Cardiac ventricle fibroblast (primary cell): ENCODE measurements around the gene CADM1. TPM values are rescaled to one million over a fixed set of nuclear protein-coding genes. Genes with fewer than 3 reads are reported as not detected.

ENCODE experiments used
- total RNA-seq: library from RNA; depleted of rRNA; stranded (reverse); fragments of >200 nt; gene quantifications from 2 replicates; pipeline ENCODE4 v1.2.3, GENCODE V29; 2015

The CADM1 gene
- total RNA-seq, result 8.7 and 12.8 TPM in 2 replicates

DNA sequence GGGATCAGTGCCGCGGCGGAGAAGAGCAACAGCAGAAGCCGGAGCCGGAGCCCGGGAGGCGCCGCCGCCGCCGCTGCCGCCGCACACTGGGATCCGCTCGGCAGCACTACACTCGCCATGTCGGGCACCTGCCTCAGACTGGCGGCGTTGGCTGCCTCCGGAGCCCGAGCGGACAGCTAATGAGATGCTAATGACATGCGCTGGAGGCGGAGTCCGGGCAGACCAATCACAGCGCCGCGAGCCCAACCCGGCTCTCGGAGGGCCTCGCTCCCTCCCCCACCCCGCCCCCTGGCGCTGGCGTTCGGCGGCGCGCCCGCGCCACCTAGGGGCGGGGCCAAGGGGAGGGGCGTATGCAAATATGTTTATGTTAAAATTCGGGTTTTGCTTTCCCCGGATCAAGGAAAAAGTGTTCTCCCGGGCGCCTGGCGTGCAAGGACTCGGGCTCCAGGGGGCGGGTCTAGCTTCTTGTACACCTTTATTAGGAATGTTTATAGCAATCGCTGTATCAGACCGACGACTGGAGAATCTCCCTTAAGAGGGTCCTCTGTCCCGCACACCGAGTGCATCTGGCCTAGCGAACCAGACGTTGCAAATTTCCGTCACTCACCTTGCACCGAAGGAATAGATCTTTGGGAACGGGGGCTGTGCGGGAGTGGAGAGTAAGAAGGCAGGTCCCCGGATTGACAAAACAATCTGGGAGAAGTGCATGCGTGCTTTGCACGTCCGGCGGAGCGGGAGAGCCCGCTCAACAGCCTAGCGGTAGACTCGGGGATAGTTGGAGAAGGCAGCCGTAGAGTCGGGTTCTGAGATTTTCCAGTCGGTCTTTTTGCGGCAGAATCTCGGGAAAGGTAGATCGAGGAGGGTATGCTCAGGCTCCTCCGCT is at the start of gene CADM1:
CADM1 (minus strand) TSS at position 140 of the 883 bp plus-strand sequence.

